Hepatocyte (in vitro differentiated cells): ENCODE measurements around the gene CCDC86.

Source experiments
- CTCF ChIP-seq: fragments of 200-600 bp; sonication (generic); IDR thresholded peaks from 2 replicates; pipeline ENCODE4 v1.5.1; 2016; ENCODE audit warnings: antibody characterized with exemption, mild to moderate bottlenecking; ENCODE audit not compliant: poor library complexity
- EZH2 ChIP-seq: fragments of 200-600 bp; sonication (generic); IDR thresholded peaks from 2 replicates; pipeline ENCODE4 v1.6.1; 2016; ENCODE audit warnings: antibody characterized with exemption, mild to moderate bottlenecking, borderline replicate concordance

- TF ChIP-seq CTCF (no peak), EZH2 (no peak)
Observed at GRCh38 chr11:60895687-60896086, 53.8 kb downstream of the CCDC86 start.
